ENCODE measurements around the gene HEXIM1.
A peak's percentile ranks its signal among the peaks of the same experiment; 100 is the strongest.

The HEXIM1 gene

GRCh38 chr17:45144199-45145034 lies 3.9 kb upstream of the HEXIM1 start:
- Histone ChIP-seq H3K27ac (no peak overlapping the region), H3K4me3 (no peak overlapping the region)

GRCh38 chr17:45145035-45145389 lies 3.3 kb upstream of the HEXIM1 start:
- no peak for DNase-seq (ENCODE audit: low read depth, low spot score)
- H3K27ac ChIP-seq, result no peak overlapping the region
- H3K4me3 ChIP-seq, result no peak overlapping the region

More at GRCh38 chr17:45144199-45145034, 3.9 kb upstream of the HEXIM1 start:
- no peak for DNase-seq (ENCODE audit: low read depth, low spot score)
- Histone ChIP-seq H3K9ac (ENCODE audit: insufficient read length) (no peak overlapping the region), H3K36me3 (ENCODE audit: insufficient read depth, low read length) (no peaks in the 10 kb centered on the region), H3K9me3 (ENCODE audit: low read depth, low read length) (no peaks in the 10 kb centered on the region)
- TF ChIP-seq FOXP2 (optimal IDR thresholded peaks at IDR 0.05; ENCODE audit: control extremely low read depth, extremely low read length, insufficient read depth) (no peak), POLR2AphosphoS5 (IDR thresholded peaks at IDR 0.05; ENCODE audit: borderline replicate concordance, low read depth, low read length) (no peak), EZH2 (IDR thresholded peaks at IDR 0.05) (no peak)

GRCh38 chr17:45146166-45146565 lies 2.1 kb upstream of the HEXIM1 start:
- DNase-seq (ENCODE audit: low read depth, low spot score), result no peak
- Histone ChIP-seq H3K4me3 (no peak overlapping the region), H3K9me3 (ENCODE audit: low read depth, low read length) (no peaks in the 10 kb centered on the region), H3K27ac (0 out of 2 replicates have a peak overlapping the region, but pooled peaks have one; percentile 43), H3K9ac (ENCODE audit: insufficient read length) (no peak overlapping the region), H3K36me3 (ENCODE audit: insufficient read depth, low read length) (no peaks in the 10 kb centered on the region)
- TF ChIP-seq FOXP2 (optimal IDR thresholded peaks at IDR 0.05; ENCODE audit: control extremely low read depth, extremely low read length, insufficient read depth) (no peak), EZH2 (IDR thresholded peaks at IDR 0.05) (no peak), POLR2AphosphoS5 (IDR thresholded peaks at IDR 0.05; ENCODE audit: borderline replicate concordance, low read depth, low read length) (no peak)

More at GRCh38 chr17:45145035-45145389, 3.3 kb upstream of the HEXIM1 start:
- Histone ChIP-seq H3K9ac (ENCODE audit: insufficient read length) (no peak overlapping the region), H3K9me3 (ENCODE audit: low read depth, low read length) (no peaks in the 10 kb centered on the region), H3K36me3 (ENCODE audit: insufficient read depth, low read length) (no peaks in the 10 kb centered on the region)
- TF ChIP-seq FOXP2 (optimal IDR thresholded peaks at IDR 0.05; ENCODE audit: control extremely low read depth, extremely low read length, insufficient read depth), result no peak

GRCh38 chr17:45146592-45146889 lies 1.7 kb upstream of the HEXIM1 start:
- no peak for DNase-seq (ENCODE audit: low read depth, low spot score)
- Histone ChIP-seq H3K9me3 (ENCODE audit: low read depth, low read length) (no peaks in the 10 kb centered on the region), H3K9ac (ENCODE audit: insufficient read length) (peak overlapping the region; percentile 100), H3K36me3 (ENCODE audit: insufficient read depth, low read length) (no peaks in the 10 kb centered on the region), H3K4me3 (peak overlapping the region; percentile 88), H3K27ac (peak overlapping the region; percentile 100; the same call in 1 of the 2 replicates)
- TF ChIP-seq EZH2 (IDR thresholded peaks at IDR 0.05) (no peak), POLR2AphosphoS5 (IDR thresholded peaks at IDR 0.05; ENCODE audit: borderline replicate concordance, low read depth, low read length) (no peak; the same call in 1 of the 2 replicates), FOXP2 (optimal IDR thresholded peaks at IDR 0.05; ENCODE audit: control extremely low read depth, extremely low read length, insufficient read depth) (no peak)

GRCh38 chr17:45146890-45147580 lies 1.2 kb upstream of the HEXIM1 start:
- DNase-seq (ENCODE audit: low read depth, low spot score), result no peak
- Histone ChIP-seq H3K36me3 (ENCODE audit: insufficient read depth, low read length) (no peaks in the 10 kb centered on the region), H3K4me3 (peak overlapping the region; percentile 88), H3K9ac (ENCODE audit: insufficient read length) (peak overlapping the region; percentile 100), H3K27ac (peak overlapping the region; percentile 100), H3K9me3 (ENCODE audit: low read depth, low read length) (no peaks in the 10 kb centered on the region)
- TF ChIP-seq EZH2 (IDR thresholded peaks at IDR 0.05) (no peak), FOXP2 (optimal IDR thresholded peaks at IDR 0.05; ENCODE audit: control extremely low read depth, extremely low read length, insufficient read depth) (no peak), POLR2AphosphoS5 (IDR thresholded peaks at IDR 0.05; ENCODE audit: borderline replicate concordance, low read depth, low read length) (no peak)

- H3K27ac ChIP-seq, result peak overlapping the region; percentile 100
- peak overlapping the region; percentile 100 for H3K9ac ChIP-seq (ENCODE audit: insufficient read length)
- TF ChIP-seq FOXP2 (optimal IDR thresholded peaks at IDR 0.05; ENCODE audit: control extremely low read depth, extremely low read length, insufficient read depth) (peak; percentile 100), POLR2AphosphoS5 (IDR thresholded peaks at IDR 0.05; ENCODE audit: borderline replicate concordance, low read depth, low read length) (peak; percentile 35), EZH2 (IDR thresholded peaks at IDR 0.05) (no peak)
- no peaks in the 10 kb centered on the region for H3K36me3 ChIP-seq (ENCODE audit: insufficient read depth, low read length)
- peak overlapping the region; percentile 88 for H3K4me3 ChIP-seq
- H3K9me3 ChIP-seq (ENCODE audit: low read depth, low read length), result no peaks in the 10 kb centered on the region
- peak; percentile 99 for DNase-seq (ENCODE audit: low read depth, low spot score)
Measured at GRCh38 chr17:45147581-45148182, 593 bp upstream of the HEXIM1 start.

- Histone ChIP-seq H3K9ac (ENCODE audit: insufficient read length) (peak overlapping the region; percentile 92), H3K9me3 (ENCODE audit: low read depth, low read length) (no peaks in the 10 kb centered on the region), H3K4me3 (peak overlapping the region; percentile 97), H3K36me3 (ENCODE audit: insufficient read depth, low read length) (no peaks in the 10 kb centered on the region), H3K27ac (peak overlapping the region; percentile 87)
- DNase-seq (ENCODE audit: low read depth, low spot score), result no peak
- TF ChIP-seq POLR2AphosphoS5 (IDR thresholded peaks at IDR 0.05; ENCODE audit: borderline replicate concordance, low read depth, low read length) (no peak), FOXP2 (optimal IDR thresholded peaks at IDR 0.05; ENCODE audit: control extremely low read depth, extremely low read length, insufficient read depth) (no peak), EZH2 (IDR thresholded peaks at IDR 0.05) (no peak)
Measured at GRCh38 chr17:45149037-45149668, 878 bp downstream of the HEXIM1 start.
